K562 (cell line): ENCODE measurements around the gene ARHGAP26. TPM values are rescaled to one million over a fixed set of nuclear protein-coding genes. Genes with fewer than 3 reads are reported as not detected.
A peak's percentile ranks its signal among the peaks of the same experiment; 100 is the strongest.

Experiments used
- ATAC-seq: fragments of 200-7000 bp; cut with Tn5 transposase; 3 replicates; pipeline ENCODE4 v1.9.1; 2020; ENCODE audit warnings: moderate library complexity
- BruUV-seq: library from RNA; stranded (reverse); fragments of 400-500 nt; replicated peaks from 2 replicates; lab custom pipeline; 2021; lab: Mats Ljungman, UMichigan
- CTCF ChIA-PET: fragments of 300-600 bp; formaldehyde crosslinking; extraction: SDS; loops from one replicate; lab custom pipeline; 2021; ENCODE audit warnings: low intra/inter-chr PET ratio; lab: Yijun Ruan, JAX
- POLR2A ChIA-PET: fragments of 300-600, 350-650 bp; sonication (Branson Sonifier 250); formaldehyde crosslinking; extraction: SDS; loops from one replicate; lab custom pipeline; 2021; ENCODE audit warnings: antibody characterized with exemption, inconsistent platforms; lab: Yijun Ruan, JAX
- DNase-seq, 4 experiments: peaks; one replicate each; pipeline versions ENCODE4 v3.0.0 to v3.0.0-alpha.2; 2011 to 2018; ENCODE audit warnings: low spot score in 3 of 4, mixed read lengths in 3 of 4; ENCODE audit errors: extremely low read depth in 1 of 4
- FAIRE-seq: peaks from 2 replicates; lab custom pipeline; 2011; peaks lifted over from hg19 to GRCh38; lab: Jason Lieb, UNC
- H2AFZ ChIP-seq: 2 replicates; pipeline ENCODE4 v1.6.0; 2011; ENCODE audit warnings: low read depth, low read length, control low read depth, inconsistent platforms
- H3K27ac ChIP-seq: fragments of 200-600 bp; 3 replicates; pipeline ENCODE4 v1.8.0; 2011; ENCODE audit warnings: low read depth, mild to moderate bottlenecking, control low read depth, inconsistent platforms, low read length, moderate library complexity, mixed read lengths; ENCODE audit errors: extremely low read depth
- H3K27me3 ChIP-seq, 2 experiments: fragments of 300-600 bp in 1 of 2; 2 replicates in 1 of 2; 3 replicates in 1 of 2; pipeline versions ENCODE4 v1.6.0 to v1.8.0; 2011; ENCODE audit warnings: inconsistent platforms in 2 of 2, low read length in 2 of 2, mild to moderate bottlenecking in 1 of 2, mixed read lengths in 1 of 2, moderate library complexity in 1 of 2; ENCODE audit not compliant: control insufficient read depth in 2 of 2, insufficient read depth in 2 of 2
- H3K36me3 ChIP-seq: fragments of 300-600 bp; 3 replicates; pipeline ENCODE4 v1.8.0; 2011; ENCODE audit warnings: mild to moderate bottlenecking, low read length, inconsistent platforms; ENCODE audit not compliant: control insufficient read depth, insufficient read depth
- H3K4me1 ChIP-seq, 2 experiments: fragments of 200-600 bp in 1 of 2; replicated peaks in 1 of 2; 2 replicates in 1 of 2; 3 replicates in 1 of 2; pipeline versions ENCODE4 v1.5.1 to v1.8.0; 2011; ENCODE audit warnings: inconsistent platforms in 2 of 2, low read length in 2 of 2, mild to moderate bottlenecking in 1 of 2, mixed read lengths in 1 of 2, moderate library complexity in 1 of 2; ENCODE audit not compliant: control insufficient read depth in 2 of 2, insufficient read depth in 2 of 2
- H3K4me2 ChIP-seq: 2 replicates; pipeline ENCODE4 v1.6.1; 2011; ENCODE audit warnings: low read length, control low read depth, inconsistent platforms, mixed read lengths; ENCODE audit not compliant: insufficient read depth
- H3K4me3 ChIP-seq: fragments of 200-600 bp; sonication (generic), shearing (Covaris generic); 2 replicates; pipeline ENCODE4 v1.5.1; 2016; ENCODE audit warnings: control low read depth, inconsistent platforms
- H3K79me2 ChIP-seq: fragments of 200-600 bp; 3 replicates; pipeline ENCODE4 v1.8.0; 2011; ENCODE audit warnings: low read length, inconsistent platforms; ENCODE audit not compliant: control insufficient read depth, insufficient read depth
- H3K9ac ChIP-seq, 2 experiments: 2 replicates each; pipeline versions ENCODE4 v1.6.0 to v1.6.1; 2011; ENCODE audit warnings: low read depth in 2 of 2, low read length in 2 of 2, control low read depth in 1 of 2, inconsistent platforms in 1 of 2, mild to moderate bottlenecking in 1 of 2, mixed read lengths in 1 of 2; ENCODE audit not compliant: insufficient read depth in 1 of 2
- H3K9me1 ChIP-seq: one replicate; pipeline ENCODE4 v1.6.0; 2011; ENCODE audit warnings: inconsistent platforms, mild to moderate bottlenecking, low read length, moderate library complexity; ENCODE audit not compliant: control insufficient read depth, insufficient read depth
- H3K9me3 ChIP-seq: replicated peaks from 2 replicates; pipeline ENCODE4 v1.5.1; 2011; ENCODE audit warnings: low read depth, low read length, inconsistent platforms; ENCODE audit not compliant: control insufficient read depth, insufficient read depth
- H4K20me1 ChIP-seq: replicated peaks from 2 replicates; pipeline ENCODE4 v1.6.1; 2011; ENCODE audit warnings: low read length, inconsistent platforms, mixed read lengths; ENCODE audit not compliant: control insufficient read depth, insufficient read depth
- MAFF ChIP-seq: IDR thresholded peaks from 2 replicates; pipeline ENCODE4 v1.6.1; 2012; ENCODE audit warnings: low read length, improper control_type of control experiment
- MAFG ChIP-seq: fragments of 450-650 bp; conservative IDR thresholded peaks from 2 replicates; pipeline ENCODE4 v1.6.1; 2016; ENCODE audit warnings: missing genetic modification characterization, missing compliant biosample characterization
- NKRF ChIP-seq: fragments of 450-650 bp; IDR thresholded peaks from 2 replicates; pipeline ENCODE4 v1.6.1; 2016; ENCODE audit warnings: borderline replicate concordance
- SMARCA5 ChIP-seq: fragments of 450-650 bp; IDR thresholded peaks from 2 replicates; pipeline ENCODE4 v1.6.1; 2016
- SRSF9 ChIP-seq: fragments of 200-400 bp; formaldehyde crosslinking; IDR thresholded peaks from 2 replicates; pipeline ENCODE4 v1.6.1; 2017; ENCODE audit warnings: low read depth, low read length, borderline replicate concordance
- ZNF395 ChIP-seq: fragments of 200-800 bp; sonication (Bioruptor generic); IDR thresholded peaks from 2 replicates; pipeline ENCODE4 v1.6.1; 2017; ENCODE audit warnings: missing genetic modification characterization, missing compliant biosample characterization
- WGBS: fragments of 100-300 bp; shearing (Covaris generic); methylation state at CpG from one replicate; pipeline ENCODE4 v1.1.6; 2016; ENCODE audit warnings: low coverage, mixed read lengths; ENCODE audit not compliant: insufficient coverage; ENCODE audit errors: missing lambda C conversion rate; 5-methylcytosine and 5-hydroxymethylcytosine counted together
- in situ Hi-C: fragments of 300-500 bp; cut with MboI; formaldehyde crosslinking; loops from 4 replicates; pipeline ENCODE4 v1.15.0; 2018; ENCODE audit warnings: inconsistent platforms, mixed read lengths
- intact Hi-C: fragments of 100-400 bp; cut with micrococcal nuclease; formaldehyde crosslinking; loops from 2 replicates; pipeline ENCODE4 v1.14.2; 2022
- polyA plus RNA-seq, 8 experiments: library from polyadenylated mRNA; depleted of rRNA in 4 of 8; stranded (reverse) in 5 of 8; unstranded in 3 of 8; fragments of >200 nt; fragmentation: Nextera tagmentation in 2 of 8; fragmentation: Illumina TruSeq in 1 of 8; extraction: Ambion mirVana in 2 of 8; extraction: Trizol in 1 of 8; gene quantifications; 2 replicates each; pipeline versions ENCODE4 v1.2.1 to v1.2.3, GENCODE V29; 2011 to 2014; ENCODE audit warnings: inconsistent platforms in 1 of 8, missing spikeins in 1 of 8
- total RNA-seq, 7 experiments: library from RNA; depleted of rRNA in 6 of 7; stranded (reverse); fragments of >200 nt in 6 of 7; fragmentation: Illumina TruSeq in 2 of 7; extraction: Trizol in 2 of 7; gene quantifications; 2 replicates each; pipeline versions ENCODE4 v1.2.1 to v1.2.3, GENCODE V29; 2011 to 2021; ENCODE audit warnings: low replicate concordance in 1 of 7

The ARHGAP26 gene
- total and polyA plus RNA-seq, 9 of the 15 experiments (the other 6 are each of a cell fraction or from before 2014, with no cell fraction given), result 0.13 to 1.1 (median 0.55) TPM

GRCh38 chr5:143041972-143042770 lies 272.0 kb downstream of the ARHGAP26 start (continued):
- TF ChIP-seq MAFF (peak; percentile 85), MAFG (peak; percentile 94), SRSF9 (no peak), ZNF395 (no peak)
- TF ChIP-seq, all 486 proteins: peak for 5

GRCh38 chr5:143044265-143044664 lies 274.1 kb downstream of the ARHGAP26 start:
- Histone ChIP-seq H3K4me1 (peaks cover 0 to 9% of the 10 kb centered on the region in 2 experiments; a peak in 1 of 5 replicates), H3K27ac (no peak overlapping the region), H3K27me3 (no peaks in the 10 kb centered on the region), H3K4me2 (no peak overlapping the region), H3K79me2 (no peaks in the 10 kb centered on the region), H3K4me3 (no peak overlapping the region), H3K9me1 (no peaks in the 10 kb centered on the region), H4K20me1 (no peaks in the 10 kb centered on the region), H3K36me3 (no peaks in the 10 kb centered on the region), H3K9me3 (no peaks in the 10 kb centered on the region), H3K9ac (no peak overlapping the region), H2AFZ (no peak overlapping the region)
- no peak for ATAC-seq
- no peak for TF ChIP-seq NKRF
- no peak for TF ChIP-seq SMARCA5
- ChIA-PET CTCF (no interaction called here), POLR2A (interaction anchor here (0.8 kb wide), 1 partner anchor 1362 kb away, joined by 3 read pairs; the partner anchor contains the start of gene ARAP3)
- FAIRE-seq, result no peak
- in situ Hi-C loops, result no loop called here
- intact Hi-C loops, result no loop called here
- no peak for DNase-seq
- BruUV-seq, result no TSS peak
- 8% methylated on average over 4 of the region's 4 CpGs for WGBS
